H1 (cell line): ENCODE data around the gene ARHGEF3. TPM values are rescaled to one million over a fixed set of nuclear protein-coding genes. Genes with fewer than 3 reads are reported as not detected.
A peak's percentile ranks its signal among the peaks of the same experiment; 100 is the strongest.

ENCODE experiments used
- ATF2 ChIP-seq: IDR thresholded peaks from 2 replicates; pipeline ENCODE4 v1.6.1; 2012; ENCODE audit warnings: low read length, inconsistent platforms
- BCL11A ChIP-seq, 2 experiments: IDR thresholded peaks; one replicate each; pipeline ENCODE4 v1.6.1; 2011; ENCODE audit warnings: low read depth in 2 of 2, low read length in 2 of 2, mild to moderate bottlenecking in 2 of 2
- BRCA1 ChIP-seq: IDR thresholded peaks from 2 replicates; pipeline ENCODE4 v1.6.1; 2012; ENCODE audit warnings: low read depth, low read length, improper control_type of control experiment
- CHD2 ChIP-seq: IDR thresholded peaks from 2 replicates; pipeline ENCODE4 v1.6.1; 2012; ENCODE audit warnings: low read length, improper control_type of control experiment
- CREB1 ChIP-seq: IDR thresholded peaks from 2 replicates; pipeline ENCODE4 v1.6.1; 2012; ENCODE audit warnings: inconsistent platforms
- EGR1 ChIP-seq: IDR thresholded peaks from 2 replicates; pipeline ENCODE4 v1.6.1; 2011; ENCODE audit warnings: low read depth, low read length, borderline replicate concordance
- EP300 ChIP-seq, 2 experiments: IDR thresholded peaks; 1 replicate in 1 of 2; 2 replicates in 1 of 2; pipeline ENCODE4 v1.6.1; 2011 to 2012; ENCODE audit warnings: low read depth in 2 of 2, low read length in 2 of 2, mild to moderate bottlenecking in 2 of 2, borderline replicate concordance in 1 of 2, inconsistent platforms in 1 of 2, moderate library complexity in 1 of 2
- GTF2F1 ChIP-seq: IDR thresholded peaks from 2 replicates; pipeline ENCODE4 v1.6.1; 2012; ENCODE audit warnings: low read depth, low read length, improper control_type of control experiment, borderline replicate concordance
- HDAC6 ChIP-seq: IDR thresholded peaks from one replicate; pipeline ENCODE4 v1.7.1; 2012; ENCODE audit warnings: low read depth, mild to moderate bottlenecking, inconsistent platforms, low read length, moderate library complexity
- KDM1A ChIP-seq: fragments of 200-600, 300-600 bp; sonication (generic); IDR thresholded peaks from 2 replicates; pipeline ENCODE4 v1.7.1; 2016; ENCODE audit warnings: mild to moderate bottlenecking, low read length, borderline replicate concordance
- KDM5A ChIP-seq: fragments of 200-600 bp; IDR thresholded peaks from 2 replicates; pipeline ENCODE4 v1.7.1; 2012; ENCODE audit warnings: mild to moderate bottlenecking, low read length, inconsistent platforms, mixed read lengths
- MAX ChIP-seq: IDR thresholded peaks from 2 replicates; pipeline ENCODE4 v1.6.1; 2012; ENCODE audit warnings: inconsistent platforms
- NANOG ChIP-seq: IDR thresholded peaks from 2 replicates; pipeline ENCODE4 v1.6.1; 2011; ENCODE audit warnings: low read length, low read depth, mild to moderate bottlenecking, inconsistent platforms; ENCODE audit not compliant: insufficient read depth, poor library complexity, severe bottlenecking
- PHF8 ChIP-seq: fragments of 200-600 bp; sonication (generic); conservative IDR thresholded peaks from 2 replicates; pipeline ENCODE4 v1.7.1; 2012; ENCODE audit warnings: low read depth, mild to moderate bottlenecking, inconsistent platforms, low read length, moderate library complexity
- POLR2AphosphoS5 ChIP-seq: IDR thresholded peaks from 2 replicates; pipeline ENCODE4 v1.6.1; 2011; ENCODE audit warnings: low read depth, low read length
- RAD21 ChIP-seq, 2 experiments: IDR thresholded peaks in 1 of 2; conservative IDR thresholded peaks in 1 of 2; 2 replicates each; pipeline ENCODE4 v1.6.1; 2011; ENCODE audit warnings: low read depth in 2 of 2, low read length in 2 of 2, improper control_type of control experiment in 1 of 2, inconsistent platforms in 1 of 2, mild to moderate bottlenecking in 1 of 2, moderate library complexity in 1 of 2
- RNF2 ChIP-seq: fragments of 200-900, 300-1000 bp; sonication (generic); IDR thresholded peaks from 2 replicates; pipeline ENCODE4 v1.7.1; 2016; ENCODE audit warnings: borderline replicate concordance, low read depth, mild to moderate bottlenecking, antibody characterized with exemption, low read length; ENCODE audit not compliant: poor library complexity, severe bottlenecking; ENCODE audit errors: missing control alignments
- SIX5 ChIP-seq: IDR thresholded peaks from 2 replicates; pipeline ENCODE4 v1.6.1; 2011; ENCODE audit warnings: mild to moderate bottlenecking, low read depth, low read length
- SP4 ChIP-seq: IDR thresholded peaks from 2 replicates; pipeline ENCODE4 v1.6.1; 2012; ENCODE audit warnings: low read length, inconsistent platforms
- TBP ChIP-seq: IDR thresholded peaks from 2 replicates; pipeline ENCODE4 v1.6.1; 2011; ENCODE audit warnings: low read depth, low read length, improper control_type of control experiment
- TCF12 ChIP-seq: IDR thresholded peaks from 2 replicates; pipeline ENCODE4 v1.6.1; 2011; ENCODE audit warnings: low read depth, mild to moderate bottlenecking, low read length
- ZNF274 ChIP-seq: IDR thresholded peaks from 2 replicates; pipeline ENCODE4 v1.7.0; 2012; ENCODE audit warnings: low read length, borderline replicate concordance; ENCODE audit errors: extremely low read depth
- polyA plus RNA-seq, 7 experiments: library from polyadenylated mRNA; depleted of rRNA in 3 of 7; stranded (reverse) in 5 of 7; unstranded in 2 of 7; fragments of >200 nt in 5 of 7; fragments of 200-250 nt in 2 of 7; gene quantifications; 1 replicate in 5 of 7; 2 replicates in 1 of 7; 4 replicates in 1 of 7; pipeline versions ENCODE4 v1.2.1 to v1.2.3, GENCODE V29; 2011 to 2013; ENCODE audit warnings: missing spikeins in 2 of 7, mixed read lengths in 2 of 7
- total RNA-seq: library from RNA; stranded (reverse); fragmentation: NEBNext Ultra II Directional; extraction: Animal tissue kit (Norgen Biotek cat#: 25700); gene quantifications from 2 replicates; pipeline ENCODE4 v1.2.1, GENCODE V29; 2021

The ARHGEF3 gene
- total and polyA plus RNA-seq, 2 of the 8 experiments (the other 6 are each of a cell fraction or from before 2014, with no cell fraction given): 2.8 to 6.0 TPM

GRCh38 chr3:56683122-56683817, 118.5 kb downstream of the ARHGEF3 start, which contains the start of gene TASOR (continued):
- TF ChIP-seq ATF2 (no peak), TCF12 (no peak), KDM5A (no peak), MAX (peak; percentile 99), CREB1 (no peak), ZNF274 (no peak), HDAC6 (no peak), BCL11A (IDR thresholded peaks at IDR 0.05; ENCODE audit: low read depth in 2 of 2, low read length in 2 of 2) (no peak), SIX5 (no peak), KDM1A (peak; percentile 84; the same call in 1 of the 2 replicates), RNF2 (peak; percentile 86), SP4 (0 out of 2 replicates have a peak, but pooled peaks have one; percentile 34), RAD21 (IDR thresholded peaks at IDR 0.05 in 1 of 2, conservative IDR thresholded peaks at IDR 0.05 in 1 of 2; ENCODE audit: low read depth in 2 of 2, low read length in 2 of 2) (no peak), BRCA1 (no peak), NANOG (no peak), EGR1 (peak; percentile 1; the same call in 1 of the 2 replicates), CHD2 (0 out of 2 replicates have a peak, but pooled peaks have one; percentile 27), PHF8 (0 out of 2 replicates have a peak, but pooled peaks have one; percentile 16), POLR2AphosphoS5 (no peak; the same call in 1 of the 2 replicates), GTF2F1 (peak; percentile 44; the same call in 1 of the 2 replicates), TBP (no peak; the same call in none of the 2 replicates), EP300 (IDR thresholded peaks at IDR 0.05; ENCODE audit: borderline replicate concordance in 1 of 2, low read depth in 2 of 2, low read length in 2 of 2) (no peak)
